HCT116 (cell line): ENCODE results near the gene OR10A5. TPM values are rescaled to one million over a fixed set of nuclear protein-coding genes. Genes with fewer than 3 reads are reported as not detected.

ENCODE experiments used
- ATAC-seq: fragments of 200-7000 bp; cut with Tn5 transposase; 2 replicates; pipeline ENCODE4 v1.9.1; 2020; ENCODE audit warnings: mild to moderate bottlenecking, moderate library complexity
- BruUV-seq: library from RNA; stranded (reverse); fragments of 400-500 nt; replicated peaks from 2 replicates; lab custom pipeline; 2021; lab: Mats Ljungman, UMichigan
- CTCF ChIA-PET: fragments of 300-600 bp; sonication (Branson Sonifier 250); formaldehyde crosslinking; loops from one replicate; lab custom pipeline; 2021; ENCODE audit warnings: antibody characterized with exemption; lab: Charles Lee
- POLR2A ChIA-PET: fragments of 300-600, 350-600 bp; sonication (Branson Sonifier 250); formaldehyde crosslinking; loops from one replicate; lab custom pipeline; 2021; ENCODE audit warnings: antibody characterized with exemption; lab: Charles Lee
- RAD21 ChIA-PET, 2 experiments: fragments of 300-600 bp; sonication (Branson Sonifier 250); formaldehyde crosslinking; loops; one replicate each; lab custom pipeline; 2023; ENCODE audit warnings: low total read pairs in 2 of 2; ENCODE audit not compliant: uncharacterized antibody in 2 of 2, unreplicated experiment in 2 of 2, low non-redundant PET in 1 of 2; lab: Charles Lee
- DNase-seq: peaks from one replicate; pipeline ENCODE4 v3.0.0-alpha.2; 2010; ENCODE audit warnings: low read depth, low spot score
- H2AFZ ChIP-seq: fragments of 200-600 bp; shearing (Covaris generic), sonication (generic); 2 replicates; pipeline ENCODE4 v1.6.1; 2017; ENCODE audit warnings: low read depth, mixed run types, mixed read lengths, antibody characterized with exemption, low read length; ENCODE audit not compliant: poor library complexity, severe bottlenecking
- H3K27ac ChIP-seq: 2 replicates; pipeline ENCODE4 v1.5.1; 2012; ENCODE audit warnings: low read depth, low read length
- H3K27me3 ChIP-seq: fragments of 200-600 bp; sonication (generic); 2 replicates; pipeline ENCODE4 v1.6.1; 2016; ENCODE audit warnings: mixed run types, low read length, mixed read lengths; ENCODE audit not compliant: insufficient read depth
- H3K36me3 ChIP-seq, 2 experiments: fragments of 200-500 bp in 1 of 2; fragments of 200-600 bp in 1 of 2; sonication (Bioruptor generic) in 1 of 2; sonication (generic) in 1 of 2; 2 replicates each; pipeline versions ENCODE4 v1.5.1 to v1.6.1; 2014 to 2016; ENCODE audit warnings: low read length in 2 of 2, inconsistent platforms in 1 of 2, mixed read lengths in 1 of 2, mixed run types in 1 of 2; ENCODE audit not compliant: insufficient read depth in 2 of 2, control insufficient read depth in 1 of 2
- H3K4me1 ChIP-seq, 2 experiments: fragments of 200-600 bp in 1 of 2; sonication (generic) in 1 of 2; 2 replicates each; pipeline versions ENCODE4 v1.5.1 to v1.6.1; 2012 to 2017; ENCODE audit warnings: low read length in 2 of 2, inconsistent platforms in 1 of 2, mild to moderate bottlenecking in 1 of 2, mixed read lengths in 1 of 2, mixed run types in 1 of 2, moderate library complexity in 1 of 2; ENCODE audit not compliant: insufficient read depth in 2 of 2, control insufficient read depth in 1 of 2
- H3K4me2 ChIP-seq: fragments of 200-600 bp; sonication (generic); 2 replicates; pipeline ENCODE4 v1.6.1; 2017; ENCODE audit warnings: mixed run types, low read length, mixed read lengths
- H3K4me3 ChIP-seq, 2 experiments: fragments of 200-600 bp in 1 of 2; sonication (generic) in 1 of 2; replicated peaks in 1 of 2; 2 replicates each; pipeline ENCODE4 v1.5.1; 2011 to 2016; ENCODE audit warnings: low read length in 2 of 2, control low read depth in 1 of 2, low read depth in 1 of 2, mild to moderate bottlenecking in 1 of 2, mixed read lengths in 1 of 2, mixed run types in 1 of 2
- H3K79me2 ChIP-seq: fragments of 200-600 bp; sonication (generic); 2 replicates; pipeline ENCODE4 v1.6.1; 2017; ENCODE audit warnings: mild to moderate bottlenecking, mixed run types, low read length, moderate library complexity, mixed read lengths; ENCODE audit not compliant: insufficient read depth
- H3K9ac ChIP-seq: fragments of 200-600 bp; sonication (generic); 2 replicates; pipeline ENCODE4 v1.6.1; 2016; ENCODE audit warnings: low read length, mixed read lengths
- H3K9me2 ChIP-seq: fragments of 200-600 bp; sonication (generic), shearing (Covaris generic); 2 replicates; pipeline ENCODE4 v1.6.1; 2017; ENCODE audit warnings: mixed run types, mild to moderate bottlenecking, moderate library complexity; ENCODE audit not compliant: insufficient read depth
- H3K9me3 ChIP-seq, 2 experiments: fragments of 200-500 bp in 1 of 2; fragments of 200-600 bp in 1 of 2; sonication (Bioruptor generic) in 1 of 2; sonication (generic) in 1 of 2; 2 replicates each; pipeline ENCODE4 v1.6.1; 2014 to 2017; ENCODE audit warnings: low read length in 2 of 2, mixed read lengths in 2 of 2, inconsistent platforms in 1 of 2, low read depth in 1 of 2, mild to moderate bottlenecking in 1 of 2, mixed run types in 1 of 2, moderate library complexity in 1 of 2; ENCODE audit not compliant: control insufficient read depth in 1 of 2, insufficient read depth in 1 of 2
- H4K20me1 ChIP-seq: fragments of 200-600 bp; sonication (generic), shearing (Covaris generic); 2 replicates; pipeline ENCODE4 v1.6.1; 2017; ENCODE audit warnings: mixed run types, mild to moderate bottlenecking, moderate library complexity; ENCODE audit not compliant: insufficient read depth
- EGR1 ChIP-seq: IDR thresholded peaks from 2 replicates; pipeline ENCODE4 v1.6.1; 2012; ENCODE audit warnings: low read depth
- ELF1 ChIP-seq: IDR thresholded peaks from 2 replicates; pipeline ENCODE4 v1.6.1; 2012; ENCODE audit warnings: low read depth, borderline replicate concordance
- EZH2 ChIP-seq: fragments of 200-600 bp; sonication (generic); IDR thresholded peaks from 2 replicates; pipeline ENCODE4 v1.6.1; 2017; ENCODE audit warnings: antibody characterized with exemption, mixed run types
- EZH2phosphoT487 ChIP-seq: fragments of 200-600 bp; IDR thresholded peaks from 2 replicates; pipeline ENCODE4 v1.6.1; 2018; ENCODE audit warnings: antibody characterized with exemption, borderline replicate concordance
- JUND ChIP-seq: IDR thresholded peaks from 2 replicates; pipeline ENCODE4 v1.6.1; 2012
- POLR2A ChIP-seq: IDR thresholded peaks from 2 replicates; pipeline ENCODE4 v1.7.0; 2011; ENCODE audit warnings: borderline replicate concordance; ENCODE audit not compliant: insufficient read depth, insufficient read length; ENCODE audit errors: extremely low read depth
- SIN3A ChIP-seq: IDR thresholded peaks from 2 replicates; pipeline ENCODE4 v1.6.1; 2012; ENCODE audit warnings: low read depth
- SRF ChIP-seq: IDR thresholded peaks from 2 replicates; pipeline ENCODE4 v1.6.1; 2012; ENCODE audit warnings: low read depth
- TCF7L2 ChIP-seq: IDR thresholded peaks from 2 replicates; pipeline ENCODE4 v1.7.0; 2011; ENCODE audit warnings: borderline replicate concordance, inconsistent platforms; ENCODE audit not compliant: insufficient read depth, insufficient read length; ENCODE audit errors: extremely low read depth
- ZNF274 ChIP-seq: fragments of 200-500 bp; sonication (Bioruptor generic); IDR thresholded peaks from 2 replicates; pipeline ENCODE4 v1.6.1; 2014; ENCODE audit warnings: mild to moderate bottlenecking, low read depth, low read length, inconsistent platforms
- intact Hi-C: fragments of 100-400 bp; cut with micrococcal nuclease; formaldehyde crosslinking; loops from 2 replicates; pipeline ENCODE4 v1.10.0; 2022
- total RNA-seq: library from RNA; stranded (reverse); gene quantifications from one replicate; pipeline ENCODE4 v1.2.1, GENCODE V29; 2021; ENCODE audit not compliant: unreplicated experiment
- TF ChIP-seq, protein P1 (sequence below), 3 experiments: fragments of 200-600 bp in 1 of 3; sonication (generic) in 1 of 3; IDR thresholded peaks in 2 of 3; conservative IDR thresholded peaks in 1 of 3; 2 replicates each; pipeline ENCODE4 v1.5.1; 2012 to 2017; ENCODE audit warnings: low read depth in 2 of 3, low read length in 2 of 3, antibody characterized with exemption in 1 of 3, borderline replicate concordance in 1 of 3, control low read depth in 1 of 3, mild to moderate bottlenecking in 1 of 3, mixed read lengths in 1 of 3, mixed run types in 1 of 3, moderate library complexity in 1 of 3; ENCODE audit not compliant: insufficient read depth in 1 of 3
- TF ChIP-seq, protein P2 (sequence below): IDR thresholded peaks from 2 replicates; pipeline ENCODE4 v1.6.1; 2011; ENCODE audit warnings: mild to moderate bottlenecking, low read length, moderate library complexity; ENCODE audit not compliant: insufficient replicate concordance; ENCODE audit errors: extremely low read depth
- TF ChIP-seq, protein P3 (sequence below): IDR thresholded peaks from 2 replicates; pipeline ENCODE4 v1.6.1; 2012

The OR10A5 gene
- total RNA-seq, 1 experiment from 2014 or later = not detected

GRCh38 chr11:6875761-6876160 is 30.3 kb downstream of the OR10A5 start:
- Histone ChIP-seq H3K27ac (no peak overlapping the region), H3K4me3 (no peak overlapping the region), H3K27me3 (peaks cover 15% of the 10 kb centered on the region), H3K36me3 (no peaks in the 10 kb centered on the region), H3K9ac (no peak overlapping the region), H3K4me1 (no peaks in the 10 kb centered on the region), H3K9me2 (no peaks in the 10 kb centered on the region), H4K20me1 (no peaks in the 10 kb centered on the region), H3K9me3 (no peaks in the 10 kb centered on the region), H2AFZ (no peak overlapping the region), H3K4me2 (no peak overlapping the region), H3K79me2 (no peaks in the 10 kb centered on the region)
- TF ChIP-seq, protein P1, sequence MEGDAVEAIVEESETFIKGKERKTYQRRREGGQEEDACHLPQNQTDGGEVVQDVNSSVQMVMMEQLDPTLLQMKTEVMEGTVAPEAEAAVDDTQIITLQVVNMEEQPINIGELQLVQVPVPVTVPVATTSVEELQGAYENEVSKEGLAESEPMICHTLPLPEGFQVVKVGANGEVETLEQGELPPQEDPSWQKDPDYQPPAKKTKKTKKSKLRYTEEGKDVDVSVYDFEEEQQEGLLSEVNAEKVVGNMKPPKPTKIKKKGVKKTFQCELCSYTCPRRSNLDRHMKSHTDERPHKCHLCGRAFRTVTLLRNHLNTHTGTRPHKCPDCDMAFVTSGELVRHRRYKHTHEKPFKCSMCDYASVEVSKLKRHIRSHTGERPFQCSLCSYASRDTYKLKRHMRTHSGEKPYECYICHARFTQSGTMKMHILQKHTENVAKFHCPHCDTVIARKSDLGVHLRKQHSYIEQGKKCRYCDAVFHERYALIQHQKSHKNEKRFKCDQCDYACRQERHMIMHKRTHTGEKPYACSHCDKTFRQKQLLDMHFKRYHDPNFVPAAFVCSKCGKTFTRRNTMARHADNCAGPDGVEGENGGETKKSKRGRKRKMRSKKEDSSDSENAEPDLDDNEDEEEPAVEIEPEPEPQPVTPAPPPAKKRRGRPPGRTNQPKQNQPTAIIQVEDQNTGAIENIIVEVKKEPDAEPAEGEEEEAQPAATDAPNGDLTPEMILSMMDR (IDR thresholded peaks at IDR 0.05 in 2 of 3, conservative IDR thresholded peaks at IDR 0.05 in 1 of 3; ENCODE audit: borderline replicate concordance in 1 of 3, insufficient read depth in 1 of 3, low read depth in 2 of 3, low read length in 2 of 3) = no peak
- no peak for TF ChIP-seq JUND
- DNase-seq (no peak), ATAC-seq (no peak)
- ChIA-PET RAD21 (no interaction called here), CTCF (no interaction called here), POLR2A (no interaction called here)
- no TSS peak for BruUV-seq
- intact Hi-C loops = no loop called here

DNA sequence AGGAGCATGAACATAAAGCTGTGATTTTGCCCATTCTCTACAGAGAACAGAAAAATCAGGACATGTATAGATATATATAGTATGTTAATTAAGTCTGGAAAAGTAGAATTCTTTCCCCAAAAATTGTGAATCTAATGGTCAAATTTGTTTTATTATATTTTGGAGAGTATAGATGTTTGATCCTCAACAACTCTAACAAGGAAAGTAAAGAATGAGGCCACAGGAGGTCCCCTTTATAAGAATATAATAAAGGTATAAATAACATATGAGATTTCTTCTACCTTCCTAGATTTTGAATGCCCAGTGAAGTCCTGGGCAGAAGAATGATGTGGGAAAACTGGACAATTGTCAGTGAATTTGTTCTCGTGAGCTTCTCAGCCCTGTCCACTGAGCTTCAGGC is 30.8 kb downstream of the OR10A5 start, which contains the start of gene OR10A4:
Gene OR10A4 (plus strand): TSS at position 301 of the 400 bp plus-strand sequence. CDS start 23 bp downstream, at position 324.
- intact Hi-C loops = no loop called here
- ChIA-PET RAD21 (no interaction called here), POLR2A (no interaction called here), CTCF (no interaction called here)
- Histone ChIP-seq H3K9me2 (no peaks in the 10 kb centered on the region), H3K27me3 (peaks cover 20% of the 10 kb centered on the region), H3K4me3 (no peak within 1 kb of the TSS), H3K36me3 (no peaks in the 10 kb centered on the region), H3K9ac (no peak within 1 kb of the TSS), H3K79me2 (no peaks in the 10 kb centered on the region), H2AFZ (no peak within 1 kb of the TSS), H3K9me3 (no peaks in the 10 kb centered on the region), H3K4me2 (no peak within 1 kb of the TSS), H3K27ac (no peak within 1 kb of the TSS), H4K20me1 (no peaks in the 10 kb centered on the region), H3K4me1 (no peaks in the 10 kb centered on the region)
- BruUV-seq = no TSS peak
- ATAC-seq (no peak), DNase-seq (no peak)
- TF ChIP-seq EGR1 = no peak
- TF ChIP-seq, protein P1 (IDR thresholded peaks at IDR 0.05 in 2 of 3, conservative IDR thresholded peaks at IDR 0.05 in 1 of 3; ENCODE audit: borderline replicate concordance in 1 of 3, insufficient read depth in 1 of 3, low read depth in 2 of 3, low read length in 2 of 3) = no peak
- no peak for TF ChIP-seq JUND
- TF ChIP-seq ZNF274 = no peak
- TF ChIP-seq EZH2phosphoT487 = no peak
- TF ChIP-seq SIN3A = no peak
- TF ChIP-seq, protein P2, sequence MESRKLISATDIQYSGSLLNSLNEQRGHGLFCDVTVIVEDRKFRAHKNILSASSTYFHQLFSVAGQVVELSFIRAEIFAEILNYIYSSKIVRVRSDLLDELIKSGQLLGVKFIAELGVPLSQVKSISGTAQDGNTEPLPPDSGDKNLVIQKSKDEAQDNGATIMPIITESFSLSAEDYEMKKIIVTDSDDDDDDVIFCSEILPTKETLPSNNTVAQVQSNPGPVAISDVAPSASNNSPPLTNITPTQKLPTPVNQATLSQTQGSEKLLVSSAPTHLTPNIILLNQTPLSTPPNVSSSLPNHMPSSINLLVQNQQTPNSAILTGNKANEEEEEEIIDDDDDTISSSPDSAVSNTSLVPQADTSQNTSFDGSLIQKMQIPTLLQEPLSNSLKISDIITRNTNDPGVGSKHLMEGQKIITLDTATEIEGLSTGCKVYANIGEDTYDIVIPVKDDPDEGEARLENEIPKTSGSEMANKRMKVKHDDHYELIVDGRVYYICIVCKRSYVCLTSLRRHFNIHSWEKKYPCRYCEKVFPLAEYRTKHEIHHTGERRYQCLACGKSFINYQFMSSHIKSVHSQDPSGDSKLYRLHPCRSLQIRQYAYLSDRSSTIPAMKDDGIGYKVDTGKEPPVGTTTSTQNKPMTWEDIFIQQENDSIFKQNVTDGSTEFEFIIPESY = no peak
- TF ChIP-seq SRF = no peak
- TF ChIP-seq, protein P3, sequence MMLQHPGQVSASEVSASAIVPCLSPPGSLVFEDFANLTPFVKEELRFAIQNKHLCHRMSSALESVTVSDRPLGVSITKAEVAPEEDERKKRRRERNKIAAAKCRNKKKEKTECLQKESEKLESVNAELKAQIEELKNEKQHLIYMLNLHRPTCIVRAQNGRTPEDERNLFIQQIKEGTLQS = no peak
- TF ChIP-seq TCF7L2 = no peak
- TF ChIP-seq POLR2A = no peak
- TF ChIP-seq ELF1 = no peak
- no peak for TF ChIP-seq EZH2
